Measurements from ENCODE around the gene MLIP.

- TF ChIP-seq CTCF (conservative IDR thresholded peaks at IDR 0.05): no peak
- no peak for TF ChIP-seq ZFX (IDR thresholded peaks at IDR 0.05)
Measured at GRCh38 chr6:54138795-54139194, 27.6 kb downstream of the MLIP start.
